ENCODE results near the gene TNP2.

- TF ChIP-seq CTCF (conservative IDR thresholded peaks at IDR 0.05; ENCODE audit: low read depth, low read length) (no peak), POLR2A (IDR thresholded peaks at IDR 0.05; ENCODE audit: low read depth, low read length) (no peak), CHD1 (IDR thresholded peaks at IDR 0.05; ENCODE audit: low read depth, low read length) (no peak), MAZ (IDR thresholded peaks at IDR 0.05; ENCODE audit: borderline replicate concordance, low read depth, low read length) (no peak), FOS (IDR thresholded peaks at IDR 0.05; ENCODE audit: low read depth, low read length) (no peak), BHLHE40 (IDR thresholded peaks at IDR 0.05; ENCODE audit: low read depth, low read length) (no peak), RAD21 (IDR thresholded peaks at IDR 0.05; ENCODE audit: low read length) (no peak), RFX5 (IDR thresholded peaks at IDR 0.05; ENCODE audit: low read depth, low read length) (no peak), USF2 (IDR thresholded peaks at IDR 0.05; ENCODE audit: low read depth, low read length) (no peak), RCOR1 (IDR thresholded peaks at IDR 0.05; ENCODE audit: insufficient replicate concordance, low read length) (no peak), MXI1 (IDR thresholded peaks at IDR 0.05; ENCODE audit: borderline replicate concordance, low read depth, low read length) (no peak), SMC3 (IDR thresholded peaks at IDR 0.05; ENCODE audit: low read depth, low read length) (no peak), MAFK (IDR thresholded peaks at IDR 0.05; ENCODE audit: low read depth, low read length) (no peak), CEBPB (IDR thresholded peaks at IDR 0.05; ENCODE audit: low read depth, low read length) (no peak)
These were observed 44.6 kb upstream of the TNP2 start for GRCh38 chr16:11313493-11314308.
